Fibroblast of the aortic adventitia (primary cell): ENCODE measurements around the gene PIGN. TPM values are rescaled to one million over a fixed set of nuclear protein-coding genes. Genes with fewer than 3 reads are reported as not detected.

Experiments used
- DNase-seq: peaks from one replicate; pipeline ENCODE4 v3.0.0-alpha.2; 2010; ENCODE audit warnings: low read depth
- H3K4me3 ChIP-seq: 2 replicates; pipeline ENCODE4 v1.5.1; 2011; ENCODE audit warnings: low read depth, mild to moderate bottlenecking, control low read depth, low read length, moderate library complexity
- CTCF ChIP-seq: IDR thresholded peaks from 2 replicates; pipeline ENCODE4 v1.5.1; 2011; ENCODE audit warnings: mild to moderate bottlenecking, low read length, control low read depth, inconsistent platforms; ENCODE audit not compliant: insufficient read depth
- total RNA-seq: library from RNA; depleted of rRNA; stranded (reverse); fragments of >200 nt; gene quantifications from 2 replicates; pipeline ENCODE4 v1.2.3, GENCODE V29; 2012; ENCODE audit warnings: low replicate concordance

Gene PIGN
- total RNA-seq, 1 donor, result 44.8 TPM

GRCh38 chr18:62122330-62122729, 64.5 kb downstream of the PIGN start:
- TF ChIP-seq CTCF, result no peak
- no peak for DNase-seq

DNA sequence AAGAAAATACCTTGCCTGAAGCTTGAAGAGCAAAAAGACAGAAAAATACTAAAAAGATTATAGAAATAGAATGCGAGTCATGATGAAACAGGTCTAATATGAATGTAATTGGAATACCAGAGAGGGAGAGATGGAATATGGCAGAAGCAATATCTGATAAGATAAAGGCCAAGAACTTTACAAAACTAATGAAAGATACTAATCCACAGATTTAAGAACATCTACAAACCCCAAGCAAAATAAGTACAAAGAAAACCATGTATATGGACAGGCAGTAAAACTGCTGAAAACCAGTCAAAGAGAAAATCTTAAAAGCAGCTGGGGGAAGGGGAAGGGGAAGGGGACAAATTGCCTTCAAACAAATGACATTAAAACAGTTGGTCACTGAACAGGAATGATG, 67.0 kb downstream of the PIGN start:
- TF ChIP-seq CTCF, result no peak
- no peak overlapping the region for H3K4me3 ChIP-seq
- no peak for DNase-seq

More at GRCh38 chr18:62122330-62122729, 64.5 kb downstream of the PIGN start:
- no peak overlapping the region for H3K4me3 ChIP-seq

- TF ChIP-seq CTCF, result no peak
- DNase-seq, result peak; percentile 96
Measured at GRCh38 chr18:62118328-62118727, 68.5 kb downstream of the PIGN start.

DNA sequence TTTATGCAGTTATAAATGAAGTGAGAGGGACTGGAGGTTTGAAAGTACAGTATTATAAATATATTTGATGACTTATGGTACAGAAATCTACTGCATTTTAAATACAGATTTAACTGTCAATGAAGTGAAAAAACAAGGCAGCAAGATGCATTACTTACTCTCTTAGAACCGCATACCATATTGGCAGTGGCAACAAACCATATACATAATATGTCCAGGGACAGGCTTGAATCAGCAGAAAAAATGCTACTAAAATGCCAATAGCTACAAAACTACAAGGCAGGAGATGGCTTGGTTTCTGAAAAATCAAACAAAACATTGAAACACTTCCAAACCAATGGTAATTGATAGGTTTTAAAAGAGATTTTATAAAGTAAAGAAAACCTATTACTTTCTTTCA, 77.2 kb downstream of the PIGN start:
- TF ChIP-seq CTCF, result no peak
- DNase-seq, result no peak

More at GRCh38 chr18:62118328-62118727, 68.5 kb downstream of the PIGN start:
- H3K4me3 ChIP-seq, result no peak overlapping the region

DNA sequence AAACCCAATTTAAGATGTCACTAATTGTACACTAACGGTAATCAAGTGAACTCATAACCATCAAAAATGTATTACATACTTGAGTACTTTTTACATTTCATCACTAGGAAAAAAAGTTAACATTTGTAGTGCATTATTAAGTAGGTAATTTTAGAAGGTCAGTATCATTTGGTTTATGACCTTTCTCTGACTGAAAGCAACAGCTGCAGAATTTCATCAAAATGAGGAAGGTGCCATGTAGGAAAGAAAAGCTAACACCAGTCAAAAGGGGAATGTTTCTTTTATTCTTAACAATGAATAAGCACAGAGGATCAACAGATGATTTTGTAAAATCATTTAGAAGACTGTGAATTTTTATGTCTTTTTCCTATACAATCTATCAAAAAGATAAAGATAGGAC, 79.0 kb downstream of the PIGN start:
- H3K4me3 ChIP-seq, result no peak overlapping the region
- DNase-seq, result no peak

More for the DNA sequence above, 77.2 kb downstream of the PIGN start:
- no peak overlapping the region for H3K4me3 ChIP-seq

GRCh38 chr18:62106271-62106670, 80.6 kb downstream of the PIGN start:
- TF ChIP-seq CTCF, result no peak
- H3K4me3 ChIP-seq, result no peak overlapping the region

More for the DNA sequence above, 79.0 kb downstream of the PIGN start:
- no peak for TF ChIP-seq CTCF

DNA sequence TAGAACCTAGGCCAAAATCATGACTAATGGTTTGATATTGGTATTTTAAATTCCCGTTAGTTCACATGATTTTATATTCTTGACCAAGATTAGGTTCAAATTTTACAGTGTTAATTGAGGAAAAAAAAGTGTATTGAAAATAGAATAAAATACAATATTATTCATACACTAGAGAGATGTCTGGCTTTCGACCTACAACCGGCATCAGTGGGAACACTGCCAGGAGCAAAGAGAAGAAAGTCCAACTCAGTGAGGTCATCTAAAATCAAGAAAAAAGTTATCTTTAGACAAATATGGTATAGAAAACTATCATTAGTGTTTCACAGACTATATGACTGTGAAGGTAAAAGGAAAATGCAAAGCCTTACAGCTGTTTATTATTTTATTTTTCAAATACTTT, 81.5 kb downstream of the PIGN start:
- DNase-seq, result peak; percentile 51
- TF ChIP-seq CTCF, result no peak
- H3K4me3 ChIP-seq, result no peak overlapping the region

More at GRCh38 chr18:62106271-62106670, 80.6 kb downstream of the PIGN start:
- DNase-seq, result peak; percentile 20
